HG02763 (cell line): ENCODE data around the gene TM4SF4.

Source experiments
- ATAC-seq: cut with Tn5 transposase; IDR thresholded peaks from one replicate; pipeline ENCODE4 v1.9.1; 2021; ENCODE audit warnings: mild to moderate bottlenecking, moderate library complexity; ENCODE audit not compliant: unreplicated experiment

TM4SF4 gene

GRCh38 chr3:149481056-149481455 is 6.6 kb downstream of the TM4SF4 start:
- no peak for ATAC-seq

- no peak for ATAC-seq
Observed at GRCh38 chr3:149481491-149481890, 7.0 kb downstream of the TM4SF4 start.

- no peak for ATAC-seq
Observed at GRCh38 chr3:149486726-149487125, 12.2 kb downstream of the TM4SF4 start.

- peak; percentile 56 for ATAC-seq
Observed at GRCh38 chr3:149487598-149488197, 13.2 kb downstream of the TM4SF4 start.

GRCh38 chr3:149489060-149489690 is 14.7 kb downstream of the TM4SF4 start:
- ATAC-seq, result no peak

- ATAC-seq, result no peak
Observed at GRCh38 chr3:149490260-149490971, 15.9 kb downstream of the TM4SF4 start.

GRCh38 chr3:149493315-149494021 is 19.0 kb downstream of the TM4SF4 start:
- ATAC-seq, result no peak

- ATAC-seq, result no peak
Observed at GRCh38 chr3:149494022-149494758, 19.7 kb downstream of the TM4SF4 start.

- ATAC-seq, result no peak
Observed at GRCh38 chr3:149494759-149495580, 20.5 kb downstream of the TM4SF4 start.

GRCh38 chr3:149495581-149496125 is 21.2 kb downstream of the TM4SF4 start:
- no peak for ATAC-seq

- no peak for ATAC-seq
Observed at GRCh38 chr3:149496891-149497290, 22.4 kb downstream of the TM4SF4 start.

- ATAC-seq, result no peak
Observed at GRCh38 chr3:149497966-149498670, 23.6 kb downstream of the TM4SF4 start.

GRCh38 chr3:149501524-149501923 is 27.0 kb downstream of the TM4SF4 start:
- ATAC-seq, result no peak

- no peak for ATAC-seq
Observed at GRCh38 chr3:149502438-149502837, 27.9 kb downstream of the TM4SF4 start.

GRCh38 chr3:149506540-149506939 is 32.0 kb downstream of the TM4SF4 start:
- no peak for ATAC-seq

- no peak for ATAC-seq
Observed at GRCh38 chr3:149506965-149507364, 32.5 kb downstream of the TM4SF4 start.

- no peak for ATAC-seq
Observed at GRCh38 chr3:149507491-149508324, 33.2 kb downstream of the TM4SF4 start.

GRCh38 chr3:149509526-149509925 is 35.0 kb downstream of the TM4SF4 start:
- no peak for ATAC-seq
